ENCODE measurements around the gene PIERCE2.
"Not testable (repeated sequence)": the region's sequence is repeated elsewhere in the genome, so short reads cannot be mapped to it uniquely, and the experiment has no call there.

DNA sequence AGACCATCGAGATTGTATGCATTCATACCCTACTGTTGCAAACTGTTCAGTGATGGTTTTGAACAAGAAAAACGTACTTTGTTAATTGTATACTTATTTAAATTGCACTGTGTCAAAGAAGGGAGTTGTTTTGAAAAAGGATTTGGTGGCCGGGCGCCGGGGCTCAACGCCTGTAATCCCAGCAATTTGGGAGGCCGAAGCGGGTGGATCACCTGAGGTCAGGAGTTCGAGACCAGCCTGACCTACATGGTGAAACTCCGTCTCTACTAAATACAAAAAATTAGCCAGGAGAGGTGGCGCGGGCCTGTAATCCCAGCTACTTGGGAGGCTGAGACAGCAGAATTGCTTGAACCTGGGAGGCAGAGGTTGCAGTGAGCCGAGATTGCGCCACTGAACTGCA, 681 bp downstream of the PIERCE2 start:
- TF ChIP-seq SREBF2 (IDR thresholded peaks at IDR 0.05); CEBPB (IDR thresholded peaks at IDR 0.05); USF2 (IDR thresholded peaks at IDR 0.05); POLR2A (IDR thresholded peaks at IDR 0.05; ENCODE audit: low read length); NFE2L2 (conservative IDR thresholded peaks at IDR 0.05; ENCODE audit: low read length); MAZ (IDR thresholded peaks at IDR 0.05; ENCODE audit: borderline replicate concordance, low read depth, low read length); RFX5 (IDR thresholded peaks at IDR 0.05); RCOR1 (IDR thresholded peaks at IDR 0.05; ENCODE audit: low read depth, low read length); BHLHE40 (IDR thresholded peaks at IDR 0.05; ENCODE audit: low read depth, low read length): not testable (repeated sequence)
- TF ChIP-seq, protein P1, sequence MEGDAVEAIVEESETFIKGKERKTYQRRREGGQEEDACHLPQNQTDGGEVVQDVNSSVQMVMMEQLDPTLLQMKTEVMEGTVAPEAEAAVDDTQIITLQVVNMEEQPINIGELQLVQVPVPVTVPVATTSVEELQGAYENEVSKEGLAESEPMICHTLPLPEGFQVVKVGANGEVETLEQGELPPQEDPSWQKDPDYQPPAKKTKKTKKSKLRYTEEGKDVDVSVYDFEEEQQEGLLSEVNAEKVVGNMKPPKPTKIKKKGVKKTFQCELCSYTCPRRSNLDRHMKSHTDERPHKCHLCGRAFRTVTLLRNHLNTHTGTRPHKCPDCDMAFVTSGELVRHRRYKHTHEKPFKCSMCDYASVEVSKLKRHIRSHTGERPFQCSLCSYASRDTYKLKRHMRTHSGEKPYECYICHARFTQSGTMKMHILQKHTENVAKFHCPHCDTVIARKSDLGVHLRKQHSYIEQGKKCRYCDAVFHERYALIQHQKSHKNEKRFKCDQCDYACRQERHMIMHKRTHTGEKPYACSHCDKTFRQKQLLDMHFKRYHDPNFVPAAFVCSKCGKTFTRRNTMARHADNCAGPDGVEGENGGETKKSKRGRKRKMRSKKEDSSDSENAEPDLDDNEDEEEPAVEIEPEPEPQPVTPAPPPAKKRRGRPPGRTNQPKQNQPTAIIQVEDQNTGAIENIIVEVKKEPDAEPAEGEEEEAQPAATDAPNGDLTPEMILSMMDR (IDR thresholded peaks at IDR 0.05) = not testable (repeated sequence)

Data from A549 (cell line).